Superior temporal gyrus (tissue), 1 donor: Measurements from ENCODE around the gene PPARGC1A.

Experiments
- DNase-seq: peaks from one replicate; pipeline ENCODE4 v3.0.0-alpha.2; 2016; ENCODE audit errors: extremely low spot score

Gene PPARGC1A

GRCh38 chr4:23775694-23776093 lies 114.2 kb downstream of the PPARGC1A start:
- no peak for DNase-seq

DNA sequence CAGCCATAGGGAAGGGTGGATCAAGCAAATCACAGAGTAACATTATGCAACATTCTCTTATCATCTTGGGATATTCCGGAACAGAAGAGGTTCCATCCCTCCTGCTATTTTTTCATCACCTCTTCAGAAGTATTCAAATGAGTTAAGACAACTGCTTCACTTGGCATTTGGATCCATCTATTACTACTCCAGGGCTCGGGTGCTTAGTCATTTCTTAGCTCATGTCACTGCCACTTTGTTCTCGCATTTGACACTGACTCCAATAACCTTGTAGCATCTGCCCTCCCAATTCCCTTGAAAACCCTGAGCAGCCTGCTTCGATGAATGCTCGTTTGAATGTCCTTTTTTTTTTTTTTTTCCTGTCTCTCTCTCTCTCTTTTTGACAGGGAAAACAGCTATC lies 114.9 kb downstream of the PPARGC1A start:
- no peak for DNase-seq

- no peak for DNase-seq
Observed at GRCh38 chr4:23773884-23774636, 115.8 kb downstream of the PPARGC1A start.

DNA sequence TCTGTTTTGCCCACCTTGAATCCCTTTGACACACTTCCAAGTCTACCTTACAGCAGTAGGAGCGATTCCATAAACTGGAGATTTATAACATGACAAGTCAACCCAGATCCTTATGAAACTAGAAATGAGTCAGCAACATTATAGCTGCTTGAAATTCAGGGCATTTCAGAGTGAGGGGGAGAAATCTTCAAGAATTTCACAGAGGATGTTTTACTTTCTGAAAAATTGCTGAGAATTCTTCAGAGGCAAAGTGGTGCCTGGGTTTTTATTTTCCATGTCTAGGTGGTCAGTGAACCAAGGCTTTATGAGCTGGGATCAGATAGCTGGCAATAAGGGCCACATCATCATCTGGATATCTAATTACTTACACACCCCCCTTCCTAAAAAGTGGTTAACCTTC lies 119.8 kb downstream of the PPARGC1A start:
- peak; percentile 56 for DNase-seq

DNA sequence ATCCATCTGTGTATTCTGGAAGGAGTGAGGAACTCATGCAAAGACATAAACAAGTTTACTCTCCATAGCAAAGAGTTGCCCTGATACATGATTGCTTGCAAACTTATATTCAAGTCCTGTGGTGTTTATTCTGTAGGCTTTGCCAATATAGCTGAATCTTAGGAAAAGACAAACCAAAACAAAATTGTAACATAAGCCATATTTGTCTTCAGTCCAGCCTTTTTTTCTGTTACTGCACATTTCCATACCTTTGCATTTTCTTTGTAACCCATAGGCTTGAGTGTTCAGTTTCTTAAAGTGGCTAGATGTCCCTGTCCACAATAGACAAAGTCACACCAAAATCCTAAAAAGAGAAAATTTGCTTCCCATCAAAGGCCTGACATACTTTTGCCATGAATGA lies 120.4 kb downstream of the PPARGC1A start:
- peak; percentile 24 for DNase-seq

DNA sequence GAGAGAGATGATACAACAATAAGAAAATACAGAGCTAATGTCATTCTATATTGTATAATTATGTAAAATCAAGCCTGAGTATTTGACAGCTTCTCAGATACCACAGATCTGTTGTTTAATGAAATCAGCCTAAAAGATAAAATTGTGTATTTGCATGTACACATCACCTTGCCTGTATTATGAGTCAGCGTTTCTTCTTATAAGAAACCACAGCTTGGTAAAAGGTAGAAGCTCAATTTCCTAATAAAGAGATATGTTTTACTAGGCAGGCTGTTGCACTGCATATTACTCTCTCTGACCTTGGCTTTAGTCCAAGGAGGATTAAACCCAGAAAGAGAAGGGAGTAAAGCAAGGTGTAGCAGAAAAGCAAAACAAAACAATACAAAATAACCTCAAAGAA lies 121.3 kb downstream of the PPARGC1A start:
- no peak for DNase-seq

GRCh38 chr4:23766344-23766743 lies 123.5 kb downstream of the PPARGC1A start:
- DNase-seq: no peak

- no peak for DNase-seq
Observed at GRCh38 chr4:23763559-23763958, 126.3 kb downstream of the PPARGC1A start.

DNA sequence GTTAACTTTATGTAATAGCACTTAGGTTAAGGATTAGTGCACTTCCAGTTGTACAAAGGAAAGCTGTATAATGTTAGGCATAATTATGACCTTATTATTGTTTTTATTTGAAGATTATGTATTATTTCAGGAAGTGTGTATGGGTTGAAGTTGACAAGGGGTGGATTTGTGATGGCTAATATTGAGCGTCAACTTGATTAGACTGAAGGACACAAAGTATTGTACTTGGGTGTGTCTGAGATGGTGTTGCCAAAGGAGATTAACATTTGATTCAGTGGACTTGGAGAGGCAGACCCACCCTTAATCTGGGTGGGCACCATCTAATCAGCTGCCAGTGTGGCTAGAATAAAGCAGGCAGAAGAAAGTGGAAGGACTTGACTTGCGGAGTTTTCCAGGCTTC lies 127.3 kb downstream of the PPARGC1A start:
- DNase-seq: no peak

- DNase-seq: no peak
Observed at GRCh38 chr4:23759066-23759465, 130.8 kb downstream of the PPARGC1A start.

DNA sequence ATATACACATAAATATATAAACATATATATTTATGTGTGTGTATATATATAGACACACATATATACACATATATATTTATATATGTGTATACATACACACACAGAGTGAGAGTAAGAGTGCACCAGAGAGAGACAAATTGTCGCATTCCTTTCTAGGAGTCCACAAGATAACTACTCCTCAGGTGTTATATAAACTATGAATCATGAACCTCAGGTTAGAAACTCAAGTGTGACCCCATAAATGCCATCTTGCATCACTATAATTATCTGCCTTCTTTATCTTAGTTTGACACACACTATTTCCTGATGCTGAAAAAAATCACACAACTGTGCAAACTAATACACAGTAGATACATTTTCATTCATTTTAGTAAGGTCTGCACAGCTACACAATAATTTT lies 135.2 kb downstream of the PPARGC1A start:
- no peak for DNase-seq

DNA sequence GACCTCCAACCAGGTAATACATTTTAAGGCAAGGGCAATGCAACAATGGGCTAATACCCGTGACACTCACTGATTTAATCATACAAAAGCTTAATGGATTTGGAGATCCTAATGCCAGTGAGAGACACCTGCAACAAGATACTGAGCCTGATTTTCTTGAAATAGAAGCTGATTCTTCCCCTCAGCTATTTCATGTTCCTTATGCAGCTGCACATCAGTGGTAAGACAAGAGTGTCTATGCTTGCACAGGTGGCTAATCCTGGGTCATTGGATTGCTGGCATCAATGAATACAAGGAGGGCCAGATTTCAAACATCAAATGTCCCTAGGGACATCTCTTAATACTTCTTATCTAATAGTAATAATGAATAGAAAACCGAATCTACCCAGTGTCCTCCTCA lies 139.7 kb downstream of the PPARGC1A start:
- no peak for DNase-seq

- DNase-seq: peak; percentile 49
Observed at GRCh38 chr4:23747281-23747735, 142.5 kb downstream of the PPARGC1A start.

DNA sequence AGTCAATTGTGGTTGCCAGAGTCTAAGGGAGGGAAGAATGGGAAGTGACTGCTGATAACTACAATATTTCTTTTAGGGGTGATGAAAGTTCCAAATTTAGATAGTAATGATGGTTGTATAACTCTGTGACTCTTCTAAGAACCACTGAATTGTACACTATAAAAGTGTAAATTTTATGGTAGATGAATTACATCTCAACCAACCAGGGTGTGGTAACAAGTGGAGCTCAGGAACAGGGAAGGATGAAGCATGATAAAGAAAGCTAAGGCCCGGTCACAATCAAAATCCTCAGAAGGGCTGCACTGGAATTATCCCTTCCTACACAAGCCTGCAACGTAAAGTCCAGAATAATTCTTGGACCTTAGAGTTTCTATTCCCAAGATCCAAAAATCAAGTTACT lies 143.2 kb downstream of the PPARGC1A start:
- no peak for DNase-seq

- DNase-seq: no peak
Observed at GRCh38 chr4:23746027-23746426, 143.8 kb downstream of the PPARGC1A start.

- no peak for DNase-seq
Observed at GRCh38 chr4:23745377-23745776, 144.5 kb downstream of the PPARGC1A start.
